ENCODE data around the gene PALMD.
A peak's percentile ranks its signal among the peaks of the same experiment; 100 is the strongest.

The PALMD gene

DNA sequence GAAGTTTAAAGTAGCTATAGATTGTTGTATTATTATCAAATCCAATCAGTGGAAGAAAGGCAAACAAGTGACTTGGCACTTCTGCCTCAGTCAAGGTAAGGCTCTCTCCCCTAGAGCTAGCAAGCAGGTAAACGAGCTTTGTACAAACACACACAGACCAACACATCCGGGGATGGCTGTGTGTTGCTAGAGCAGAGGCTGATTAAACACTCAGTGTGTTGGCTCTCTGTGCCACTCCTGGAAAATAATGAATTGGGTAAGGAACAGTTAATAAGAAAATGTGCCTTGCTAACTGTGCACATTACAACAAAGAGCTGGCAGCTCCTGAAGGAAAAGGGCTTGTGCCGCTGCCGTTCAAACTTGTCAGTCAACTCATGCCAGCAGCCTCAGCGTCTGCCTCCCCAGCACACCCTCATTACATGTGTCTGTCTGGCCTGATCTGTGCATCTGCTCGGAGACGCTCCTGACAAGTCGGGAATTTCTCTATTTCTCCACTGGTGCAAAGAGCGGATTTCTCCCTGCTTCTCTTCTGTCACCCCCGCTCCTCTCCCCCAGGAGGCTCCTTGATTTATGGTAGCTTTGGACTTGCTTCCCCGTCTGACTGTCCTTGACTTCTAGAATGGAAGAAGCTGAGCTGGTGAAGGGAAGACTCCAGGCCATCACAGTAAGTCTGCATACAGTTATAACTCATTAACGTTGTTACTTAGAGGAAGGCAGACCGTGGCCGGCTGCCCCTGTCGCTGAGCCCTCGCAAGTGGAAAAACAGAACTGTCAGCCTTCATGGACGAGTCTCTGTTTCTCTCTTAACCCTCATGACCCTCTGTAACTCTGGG lies at the start of gene PALMD:
PALMD (plus strand) TSS at position 415 of the 833 bp plus-strand sequence; CDS start at position 620, 205 bp downstream.
- peak; percentile 42 for DNase-seq (ENCODE audit: low spot score)

DNA sequence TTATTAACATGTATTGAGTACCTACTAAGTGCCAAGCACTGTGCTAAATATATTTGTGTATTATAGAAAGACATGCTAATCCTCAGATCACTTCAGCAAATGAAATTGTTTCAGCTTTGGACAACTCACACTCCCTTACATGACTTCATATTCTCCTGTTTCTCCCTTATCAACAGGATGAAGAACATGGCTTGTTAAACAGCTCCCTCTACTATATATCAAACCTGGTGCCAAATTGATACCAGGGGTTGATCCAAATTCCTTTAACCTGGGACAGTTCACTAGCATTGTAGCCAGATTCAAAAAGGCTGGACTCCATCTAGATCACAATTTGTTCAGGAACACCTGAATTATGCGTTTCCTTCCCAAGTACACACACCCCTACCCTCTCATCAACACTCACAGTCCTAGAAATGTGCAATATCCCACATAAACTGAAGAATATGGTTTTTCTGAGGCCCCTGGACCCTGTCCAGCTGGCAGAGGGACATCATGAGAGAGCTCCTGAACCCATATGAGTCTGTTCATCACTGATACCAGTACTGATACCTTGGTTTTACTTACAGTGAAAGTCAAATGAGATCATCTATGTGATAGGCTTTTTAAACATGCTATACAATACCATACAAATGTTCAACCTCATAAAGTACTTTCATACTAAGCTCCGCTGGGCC lies 47.0 kb upstream of the PALMD start:
- no peak for DNase-seq (ENCODE audit: low spot score)

GRCh38 chr1:99599678-99600175 lies 46.2 kb upstream of the PALMD start:
- DNase-seq (ENCODE audit: low spot score) = peak; percentile 83

- peak; percentile 27 for DNase-seq (ENCODE audit: low spot score)
These were observed 45.1 kb upstream of the PALMD start for GRCh38 chr1:99600782-99601181.

DNA sequence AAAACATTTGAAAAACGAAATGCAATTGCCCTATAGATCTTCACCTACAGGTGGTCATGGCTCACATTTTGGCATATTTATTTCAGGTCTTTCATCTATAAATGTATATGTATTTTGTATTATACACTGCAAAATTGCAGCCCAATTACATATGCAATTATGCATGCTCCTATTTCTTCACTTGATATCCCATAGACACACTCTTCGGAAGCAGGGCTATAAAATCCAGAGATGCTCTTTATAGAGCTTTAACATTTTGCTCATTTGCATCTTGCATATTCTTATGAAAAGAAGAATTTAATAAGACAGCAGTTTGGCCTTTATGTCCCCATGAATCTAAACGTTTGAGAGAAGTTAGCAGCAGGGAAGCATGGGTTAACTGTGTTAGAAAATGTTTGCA lies 44.7 kb upstream of the PALMD start:
- no peak for DNase-seq (ENCODE audit: low spot score)

DNA sequence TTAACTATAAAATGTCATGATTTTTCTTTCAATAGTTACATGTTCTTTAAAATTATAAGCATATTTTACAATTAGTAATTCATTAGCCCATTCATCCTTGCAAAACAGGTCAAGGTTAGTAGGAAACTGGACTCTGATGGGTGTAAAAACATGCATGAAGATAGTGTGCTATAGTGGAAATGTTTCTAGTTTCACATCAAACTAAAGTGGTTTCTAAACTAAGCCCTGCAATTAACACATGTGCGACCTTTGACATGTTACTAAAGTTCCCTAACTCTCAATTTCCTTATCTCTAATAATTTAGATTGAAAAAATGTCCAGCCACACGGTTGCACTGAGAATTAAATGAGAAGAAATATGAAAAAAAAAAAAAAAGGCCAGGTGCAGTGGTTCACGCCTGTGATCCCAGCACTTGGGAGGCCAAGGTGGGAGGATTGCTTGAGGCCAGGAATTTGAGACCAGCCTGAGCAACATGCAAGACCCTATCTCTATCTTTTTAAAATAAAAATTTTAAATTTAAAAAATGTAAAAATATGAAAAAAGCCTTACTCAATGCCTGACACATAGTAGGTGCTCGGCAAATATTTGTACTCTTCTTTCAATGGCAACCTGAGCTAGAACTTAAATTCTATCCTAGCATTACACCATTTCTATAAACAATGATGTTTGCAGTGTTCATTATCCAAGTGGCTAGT lies 44.1 kb upstream of the PALMD start:
- DNase-seq (ENCODE audit: low spot score) = no peak

GRCh38 chr1:99602404-99602969 lies 43.4 kb upstream of the PALMD start:
- no peak for DNase-seq (ENCODE audit: low spot score)

- no peak for DNase-seq (ENCODE audit: low spot score)
These were observed 42.0 kb upstream of the PALMD start for GRCh38 chr1:99603699-99604560.

DNA sequence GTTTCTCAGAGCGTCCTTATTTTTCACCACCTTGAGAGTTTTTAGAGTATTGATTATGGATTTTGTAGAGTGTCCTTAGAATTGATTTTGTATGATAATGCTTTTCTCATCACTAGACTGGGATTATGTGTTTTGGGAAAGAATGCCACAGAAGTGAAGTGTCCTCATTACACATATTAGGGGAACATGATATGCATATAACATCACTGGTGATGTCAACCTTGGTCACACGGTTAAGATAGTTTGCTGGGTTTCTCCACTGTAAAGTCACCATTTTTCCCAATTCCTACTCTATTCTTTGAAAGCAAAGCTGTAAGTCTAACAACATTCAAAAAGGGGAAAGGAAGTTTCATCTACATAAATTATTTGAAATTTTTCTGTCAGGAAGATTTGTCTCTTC lies 39.6 kb upstream of the PALMD start:
- DNase-seq (ENCODE audit: low spot score) = no peak

- no peak for DNase-seq (ENCODE audit: low spot score)
These were observed 38.3 kb upstream of the PALMD start for GRCh38 chr1:99607590-99607989.

DNA sequence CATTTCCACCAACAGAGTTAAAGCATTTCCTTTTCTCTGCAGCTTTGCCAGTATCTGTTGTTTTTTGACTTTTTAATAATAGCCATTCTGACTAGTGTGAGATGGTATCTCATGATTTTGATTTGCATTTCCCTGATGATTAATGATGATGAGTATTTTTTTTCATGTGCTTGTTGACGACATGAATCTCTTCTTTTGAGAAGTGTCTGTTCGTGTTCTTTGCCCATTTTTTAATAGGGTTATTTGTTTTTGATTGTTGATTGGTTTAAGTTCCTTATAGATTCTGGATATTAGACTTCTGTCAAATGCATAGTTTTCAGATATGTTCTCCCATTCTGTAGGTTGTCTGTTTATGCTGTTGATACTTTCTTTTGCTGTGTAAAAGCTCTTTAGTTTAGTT lies 37.9 kb upstream of the PALMD start:
- no peak for DNase-seq (ENCODE audit: low spot score)

- no peak for DNase-seq (ENCODE audit: low spot score)
These were observed 32.2 kb upstream of the PALMD start for GRCh38 chr1:99613716-99614115.

DNA sequence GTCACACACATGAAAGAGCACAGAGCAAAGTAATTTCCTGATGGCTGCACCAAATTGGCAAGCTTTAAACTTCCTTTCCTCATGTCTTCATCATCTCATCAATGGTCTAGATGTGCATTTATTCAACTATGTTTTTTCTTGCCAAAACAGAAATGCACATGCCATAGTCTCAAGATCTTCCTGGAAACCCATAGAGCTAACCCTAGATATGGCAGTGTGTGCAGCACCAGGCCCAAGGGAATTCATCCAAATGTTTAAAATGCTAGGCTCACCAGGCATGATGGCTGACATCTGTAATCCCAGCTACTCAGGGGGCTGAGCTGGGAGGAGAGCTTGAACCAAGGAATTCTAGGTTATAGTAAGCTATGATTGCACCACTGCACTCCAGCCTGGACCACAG lies 31.2 kb upstream of the PALMD start:
- no peak for DNase-seq (ENCODE audit: low spot score)

GRCh38 chr1:99619583-99619982 lies 26.3 kb upstream of the PALMD start:
- no peak for DNase-seq (ENCODE audit: low spot score)

DNA sequence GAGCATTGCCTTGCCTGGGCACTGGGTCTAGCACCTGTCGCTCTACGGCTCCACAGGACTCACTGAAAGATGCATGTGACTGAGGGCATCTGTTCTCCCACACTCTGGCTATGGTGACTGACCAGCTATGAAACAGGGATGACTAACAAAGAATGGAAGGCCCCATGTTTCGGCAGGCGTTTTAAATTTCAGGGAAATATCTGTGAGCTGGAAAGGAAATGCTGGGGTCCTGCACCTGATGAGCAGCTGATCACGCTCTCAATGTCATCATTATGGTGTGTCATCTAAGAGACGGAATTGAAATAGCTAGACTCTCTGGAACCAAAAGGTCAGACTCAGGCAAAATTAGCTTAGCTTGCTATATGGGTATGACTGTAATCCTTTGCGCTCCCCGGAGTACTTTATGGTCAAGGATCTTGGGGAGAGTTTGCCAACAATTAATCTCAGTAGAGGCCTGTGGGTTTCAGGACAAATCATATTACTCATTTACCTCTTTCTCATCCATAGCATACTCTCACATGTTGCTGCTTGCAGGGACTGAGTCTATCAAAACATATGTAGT lies 24.5 kb upstream of the PALMD start:
- no peak for DNase-seq (ENCODE audit: low spot score)

DNA sequence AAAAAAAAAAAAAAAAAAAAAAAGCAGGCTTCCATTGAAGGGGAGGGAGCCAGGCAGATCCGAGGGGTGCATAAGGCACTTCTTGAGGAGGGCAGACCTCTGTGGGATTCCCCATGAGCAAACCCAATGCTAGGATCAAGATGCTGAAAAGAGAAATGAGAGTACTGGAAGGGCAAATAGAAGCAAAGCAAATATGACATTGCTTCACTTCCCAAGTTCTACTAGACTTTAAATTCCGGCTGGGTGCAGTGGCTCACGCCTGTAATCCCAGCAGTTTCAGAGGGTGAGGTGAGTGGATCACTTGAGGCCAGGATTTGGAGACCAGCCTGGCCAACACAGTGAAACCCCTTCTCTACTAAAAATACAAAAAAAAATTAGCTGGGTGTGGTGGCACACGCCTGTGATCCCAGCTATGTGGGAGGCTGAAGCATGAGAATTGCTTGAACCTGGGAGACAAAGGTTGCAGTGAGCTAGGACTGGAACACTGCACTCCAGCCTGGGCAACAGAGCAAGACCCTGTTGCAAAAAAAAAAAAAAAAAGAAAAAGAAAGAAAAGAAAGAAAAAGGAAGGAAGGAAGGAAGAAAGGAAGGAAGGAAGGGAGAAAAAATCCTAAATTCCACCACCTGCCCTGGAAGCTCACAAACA lies 23.1 kb upstream of the PALMD start:
- no peak for DNase-seq (ENCODE audit: low spot score)

- DNase-seq (ENCODE audit: low spot score) = no peak
These were observed 22.4 kb upstream of the PALMD start for GRCh38 chr1:99623554-99623953.

- DNase-seq (ENCODE audit: low spot score) = no peak
These were observed 18.3 kb upstream of the PALMD start for GRCh38 chr1:99627615-99628014.

DNA sequence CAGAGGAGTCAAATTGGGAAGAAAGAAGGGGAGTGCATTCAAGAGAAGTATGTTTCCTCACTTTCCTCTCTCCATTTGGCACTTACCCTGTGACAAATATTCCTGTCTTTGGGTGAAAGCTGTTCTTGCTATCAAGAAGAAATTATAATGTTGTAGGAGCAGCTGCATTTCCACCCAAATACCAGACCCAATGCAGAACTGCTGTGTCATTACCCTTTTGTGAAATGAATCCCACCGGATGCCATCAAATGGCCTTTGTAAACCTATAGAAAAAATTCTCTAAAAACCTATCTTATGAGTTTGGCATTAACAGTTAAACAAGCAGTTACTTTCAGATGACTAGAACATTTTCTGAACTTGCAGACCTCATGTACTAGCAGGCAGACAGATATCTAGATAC lies 16.7 kb upstream of the PALMD start:
- no peak for DNase-seq (ENCODE audit: low spot score)

DNA sequence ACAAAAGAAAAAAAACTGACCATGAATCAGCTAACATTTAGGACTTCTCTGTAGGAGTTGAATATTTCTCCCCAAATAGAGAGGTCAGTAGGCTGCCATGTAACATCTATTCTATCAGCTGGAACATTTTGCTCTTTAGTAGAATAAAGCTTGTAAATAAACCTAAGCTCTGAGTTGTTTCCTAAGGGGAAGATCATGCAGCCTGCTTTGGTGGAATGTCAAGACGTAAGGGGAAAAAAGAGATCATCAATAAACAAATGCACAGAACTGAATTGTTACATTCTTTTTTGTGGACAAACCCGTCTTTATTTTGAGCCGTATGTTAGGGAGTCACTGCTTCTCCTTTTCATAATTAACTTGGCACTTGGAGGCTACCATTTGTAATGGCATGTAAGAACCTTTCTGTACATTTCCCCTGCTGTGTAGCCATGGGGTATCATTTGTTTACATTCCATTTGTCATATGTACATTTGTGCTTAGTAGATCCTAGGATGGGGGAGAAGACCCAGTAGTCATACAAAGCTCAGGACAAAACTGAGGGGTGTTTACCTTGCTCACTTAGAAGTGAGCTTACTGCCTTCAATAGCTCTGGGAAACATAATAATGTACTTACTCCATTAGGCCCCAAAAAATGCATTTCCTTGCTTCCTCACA lies 10.8 kb upstream of the PALMD start:
- DNase-seq (ENCODE audit: low spot score) = no peak
